GM06990 (cell line): ENCODE measurements around the gene KDM4B.

Experiments
- DNase-seq: peaks from one replicate; pipeline ENCODE4 v3.0.0-alpha.2; 2011; ENCODE audit not compliant: insufficient read length; ENCODE audit errors: extremely low read depth
- H3K27me3 ChIP-seq: replicated peaks from 2 replicates; pipeline ENCODE4 v1.6.0; 2011; ENCODE audit warnings: low read length; ENCODE audit not compliant: control insufficient read depth, insufficient read depth
- H3K36me3 ChIP-seq: 2 replicates; pipeline ENCODE4 v1.5.1; 2011; ENCODE audit warnings: low read length; ENCODE audit not compliant: control insufficient read depth, insufficient read depth
- H3K4me3 ChIP-seq: replicated peaks from 2 replicates; pipeline ENCODE4 v1.5.1; 2011; ENCODE audit warnings: low read depth, mild to moderate bottlenecking, control low read depth, low read length
- TF ChIP-seq, protein P1 (sequence below): IDR thresholded peaks from 2 replicates; pipeline ENCODE4 v1.5.1; 2011; ENCODE audit warnings: low read length, control low read depth, mild to moderate bottlenecking, inconsistent platforms; ENCODE audit not compliant: insufficient read depth, poor library complexity, severe bottlenecking

Gene KDM4B

DNA sequence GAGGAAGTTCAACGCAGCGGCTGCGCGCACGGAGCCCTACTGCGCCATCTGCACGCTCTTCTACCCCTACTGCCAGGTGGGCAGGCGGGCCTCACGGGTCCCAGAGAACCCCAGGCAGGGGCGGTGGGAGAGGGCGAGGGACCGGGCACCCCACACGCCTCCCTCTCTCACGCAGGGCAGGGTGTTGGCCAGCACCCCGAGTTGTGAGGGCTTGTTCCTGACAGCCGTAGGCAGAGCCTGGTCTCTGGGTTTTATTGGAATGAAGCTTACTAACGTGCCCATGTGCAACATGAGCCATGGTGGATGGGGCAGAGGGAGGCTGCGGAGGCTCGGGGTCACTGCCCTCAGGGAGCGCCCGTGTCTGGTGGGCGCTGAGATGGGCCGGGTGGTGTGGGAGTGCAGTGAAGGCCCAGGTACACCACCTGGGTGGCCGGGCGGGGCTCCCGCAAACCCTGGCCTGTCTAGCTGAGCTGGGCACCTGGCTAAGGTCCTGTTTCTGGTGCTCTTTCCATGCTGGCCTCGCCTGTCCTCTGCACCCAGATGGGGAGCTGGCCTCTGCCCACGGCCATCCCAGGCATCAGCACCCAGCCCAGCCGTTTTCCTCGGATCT lies 165.2 kb downstream of the KDM4B start:
- H3K4me3 ChIP-seq = no peak overlapping the region
- H3K36me3 ChIP-seq = peaks cover 45% of the 10 kb centered on the region
- no peak for DNase-seq
- TF ChIP-seq, protein P1, sequence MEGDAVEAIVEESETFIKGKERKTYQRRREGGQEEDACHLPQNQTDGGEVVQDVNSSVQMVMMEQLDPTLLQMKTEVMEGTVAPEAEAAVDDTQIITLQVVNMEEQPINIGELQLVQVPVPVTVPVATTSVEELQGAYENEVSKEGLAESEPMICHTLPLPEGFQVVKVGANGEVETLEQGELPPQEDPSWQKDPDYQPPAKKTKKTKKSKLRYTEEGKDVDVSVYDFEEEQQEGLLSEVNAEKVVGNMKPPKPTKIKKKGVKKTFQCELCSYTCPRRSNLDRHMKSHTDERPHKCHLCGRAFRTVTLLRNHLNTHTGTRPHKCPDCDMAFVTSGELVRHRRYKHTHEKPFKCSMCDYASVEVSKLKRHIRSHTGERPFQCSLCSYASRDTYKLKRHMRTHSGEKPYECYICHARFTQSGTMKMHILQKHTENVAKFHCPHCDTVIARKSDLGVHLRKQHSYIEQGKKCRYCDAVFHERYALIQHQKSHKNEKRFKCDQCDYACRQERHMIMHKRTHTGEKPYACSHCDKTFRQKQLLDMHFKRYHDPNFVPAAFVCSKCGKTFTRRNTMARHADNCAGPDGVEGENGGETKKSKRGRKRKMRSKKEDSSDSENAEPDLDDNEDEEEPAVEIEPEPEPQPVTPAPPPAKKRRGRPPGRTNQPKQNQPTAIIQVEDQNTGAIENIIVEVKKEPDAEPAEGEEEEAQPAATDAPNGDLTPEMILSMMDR = no peak
- no peaks in the 10 kb centered on the region for H3K27me3 ChIP-seq

DNA sequence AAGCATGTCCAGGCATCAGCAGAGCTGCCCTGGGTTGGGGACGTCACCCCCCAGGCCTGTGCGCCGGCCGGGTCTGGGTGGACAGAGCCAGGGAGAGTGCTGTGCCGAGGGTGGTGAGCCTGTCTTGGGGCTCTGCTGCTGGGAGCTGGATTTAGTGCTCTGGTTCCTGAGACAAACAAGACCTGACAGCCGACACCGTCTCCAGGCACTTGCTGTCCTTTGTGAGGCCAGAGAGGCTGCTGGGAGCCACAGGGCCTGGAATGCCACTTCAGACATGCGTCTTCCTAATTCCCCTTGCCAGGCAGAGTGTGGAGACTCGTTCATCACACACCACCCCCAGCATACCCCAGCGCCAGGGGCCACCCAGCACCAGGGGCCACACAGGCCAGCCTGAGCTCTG lies 165.8 kb downstream of the KDM4B start:
- TF ChIP-seq, protein P1 = no peak
- H3K36me3 ChIP-seq = peaks cover 48% of the 10 kb centered on the region
- DNase-seq = no peak

DNA sequence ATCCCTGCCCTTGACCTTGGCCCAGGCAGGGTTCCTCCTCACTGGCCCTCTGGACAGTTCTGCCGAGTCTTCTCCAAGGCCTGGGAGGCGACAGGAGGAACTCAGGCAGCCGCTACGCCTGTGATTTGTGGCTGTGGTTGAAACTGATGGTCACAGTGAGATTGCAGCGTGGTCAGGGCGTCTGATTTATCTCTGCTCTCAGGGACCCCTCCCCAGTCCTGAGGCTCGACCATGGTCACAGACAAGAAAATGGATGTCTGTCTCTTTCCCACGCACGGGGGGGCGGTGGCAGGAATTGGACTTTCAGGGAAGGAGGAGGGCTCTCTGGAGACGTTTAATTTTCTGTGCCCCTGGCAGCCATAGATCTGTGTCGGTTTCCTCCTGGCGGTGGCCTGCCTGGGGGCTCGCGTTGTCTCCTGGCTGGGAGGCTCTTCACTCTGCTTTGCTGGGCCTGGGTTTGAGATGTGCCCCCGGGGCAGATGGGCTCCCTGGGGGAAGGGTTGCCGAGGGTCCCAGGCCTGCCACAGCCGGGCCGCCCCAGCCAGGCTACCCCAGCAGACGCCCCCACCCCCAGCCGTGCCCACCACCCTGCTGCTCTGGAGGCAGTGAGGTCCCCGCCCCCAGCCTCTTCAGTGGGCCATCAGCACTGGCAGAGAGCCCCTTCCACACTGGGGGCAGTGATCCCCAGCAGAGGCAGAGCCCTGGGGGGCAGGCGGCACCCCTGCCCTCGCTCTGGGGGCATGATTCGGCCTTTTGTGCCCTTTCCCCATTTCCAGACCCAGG lies 167.4 kb downstream of the KDM4B start:
- H3K4me3 ChIP-seq = no peak overlapping the region
- TF ChIP-seq, protein P1 = no peak
- no peaks in the 10 kb centered on the region for H3K27me3 ChIP-seq
- peaks cover 61% of the 10 kb centered on the region for H3K36me3 ChIP-seq
- DNase-seq = no peak

More for the DNA sequence above, 165.8 kb downstream of the KDM4B start:
- Histone ChIP-seq H3K4me3 (no peak overlapping the region), H3K27me3 (no peaks in the 10 kb centered on the region)

DNA sequence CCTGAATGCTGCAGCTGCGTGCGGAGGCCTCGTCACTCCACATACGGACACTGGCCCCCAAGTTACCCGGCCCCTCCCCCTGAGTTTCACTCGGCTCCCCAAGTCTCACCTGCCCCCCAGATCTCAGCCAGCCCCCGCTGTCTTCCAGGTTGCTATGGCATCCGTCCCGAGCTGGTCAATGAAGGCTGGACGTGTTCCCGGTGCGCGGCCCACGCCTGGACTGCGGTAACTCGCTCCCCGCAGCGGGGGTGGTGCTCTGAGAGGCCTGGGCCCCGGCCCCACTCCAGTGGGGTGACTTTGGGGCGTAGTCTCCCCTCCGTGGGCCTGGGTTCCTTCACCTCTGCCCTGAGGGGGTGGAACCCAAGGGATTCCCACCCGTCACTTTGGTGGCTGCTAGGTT lies 168.2 kb downstream of the KDM4B start:
- Histone ChIP-seq H3K36me3 (peaks cover 67% of the 10 kb centered on the region), H3K4me3 (no peak overlapping the region), H3K27me3 (no peaks in the 10 kb centered on the region)
- TF ChIP-seq, protein P1 = no peak
- DNase-seq = no peak

DNA sequence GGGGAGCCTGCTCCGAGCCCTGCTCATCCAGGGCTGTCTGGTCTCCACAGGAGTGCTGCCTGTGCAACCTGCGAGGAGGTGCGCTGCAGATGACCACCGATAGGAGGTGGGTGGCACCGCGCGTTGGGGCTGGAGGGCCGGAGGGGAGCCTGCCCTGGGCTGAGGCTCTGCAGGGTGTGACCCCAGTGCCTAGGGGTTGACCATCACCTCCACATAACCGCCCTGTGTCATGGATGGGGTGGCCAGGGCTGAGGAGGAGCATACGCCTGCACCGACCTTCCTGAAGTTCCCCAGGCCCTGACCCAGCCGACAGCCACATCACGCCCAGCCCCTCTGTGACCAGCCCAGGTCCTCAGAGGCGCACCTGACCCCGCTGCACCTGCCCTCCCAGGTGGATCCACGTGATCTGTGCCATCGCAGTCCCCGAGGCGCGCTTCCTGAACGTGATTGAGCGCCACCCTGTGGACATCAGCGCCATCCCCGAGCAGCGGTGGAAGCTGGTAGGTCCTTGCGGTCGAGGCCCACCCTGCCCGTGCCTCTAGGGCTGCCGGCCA lies 168.7 kb downstream of the KDM4B start:
- H3K36me3 ChIP-seq = peaks cover 71% of the 10 kb centered on the region
- H3K27me3 ChIP-seq = no peaks in the 10 kb centered on the region
- no peak overlapping the region for H3K4me3 ChIP-seq
- TF ChIP-seq, protein P1 = peak; percentile 27
- DNase-seq = no peak
